Measurements from ENCODE around the gene FGFR1OP2.

The FGFR1OP2 gene

DNA sequence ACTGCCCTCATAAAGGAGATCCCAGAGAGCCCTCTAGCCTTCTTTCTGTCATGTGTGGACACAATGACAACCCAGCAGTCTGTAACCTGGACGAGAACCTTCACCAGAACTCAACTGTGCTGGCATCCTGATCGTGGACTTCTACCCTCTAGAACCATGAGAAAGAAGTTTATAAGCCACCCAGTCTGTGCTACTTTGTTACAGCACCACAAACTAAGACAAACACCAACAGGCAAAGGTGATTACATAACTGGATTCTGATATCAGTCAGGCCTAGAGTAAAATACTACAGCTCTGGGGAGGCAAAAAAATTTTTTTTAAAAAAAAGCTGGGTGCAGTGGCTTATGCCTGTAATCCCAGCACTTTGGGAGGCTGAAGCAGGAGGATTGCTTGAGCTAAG is 57.4 kb downstream of the FGFR1OP2 start:
- TF ChIP-seq, protein P1, sequence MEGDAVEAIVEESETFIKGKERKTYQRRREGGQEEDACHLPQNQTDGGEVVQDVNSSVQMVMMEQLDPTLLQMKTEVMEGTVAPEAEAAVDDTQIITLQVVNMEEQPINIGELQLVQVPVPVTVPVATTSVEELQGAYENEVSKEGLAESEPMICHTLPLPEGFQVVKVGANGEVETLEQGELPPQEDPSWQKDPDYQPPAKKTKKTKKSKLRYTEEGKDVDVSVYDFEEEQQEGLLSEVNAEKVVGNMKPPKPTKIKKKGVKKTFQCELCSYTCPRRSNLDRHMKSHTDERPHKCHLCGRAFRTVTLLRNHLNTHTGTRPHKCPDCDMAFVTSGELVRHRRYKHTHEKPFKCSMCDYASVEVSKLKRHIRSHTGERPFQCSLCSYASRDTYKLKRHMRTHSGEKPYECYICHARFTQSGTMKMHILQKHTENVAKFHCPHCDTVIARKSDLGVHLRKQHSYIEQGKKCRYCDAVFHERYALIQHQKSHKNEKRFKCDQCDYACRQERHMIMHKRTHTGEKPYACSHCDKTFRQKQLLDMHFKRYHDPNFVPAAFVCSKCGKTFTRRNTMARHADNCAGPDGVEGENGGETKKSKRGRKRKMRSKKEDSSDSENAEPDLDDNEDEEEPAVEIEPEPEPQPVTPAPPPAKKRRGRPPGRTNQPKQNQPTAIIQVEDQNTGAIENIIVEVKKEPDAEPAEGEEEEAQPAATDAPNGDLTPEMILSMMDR (IDR thresholded peaks at IDR 0.05; ENCODE audit: low read depth, low read length, missing control alignments) = no peak
- DNase-seq (ENCODE audit: low read depth) = no peak
- no peak overlapping the region for H3K4me3 ChIP-seq (ENCODE audit: low read depth, low read length)
- in situ Hi-C loops (cut with HindIII; ENCODE audit: low sequenced_read_pairs) = no loop called here

DNA sequence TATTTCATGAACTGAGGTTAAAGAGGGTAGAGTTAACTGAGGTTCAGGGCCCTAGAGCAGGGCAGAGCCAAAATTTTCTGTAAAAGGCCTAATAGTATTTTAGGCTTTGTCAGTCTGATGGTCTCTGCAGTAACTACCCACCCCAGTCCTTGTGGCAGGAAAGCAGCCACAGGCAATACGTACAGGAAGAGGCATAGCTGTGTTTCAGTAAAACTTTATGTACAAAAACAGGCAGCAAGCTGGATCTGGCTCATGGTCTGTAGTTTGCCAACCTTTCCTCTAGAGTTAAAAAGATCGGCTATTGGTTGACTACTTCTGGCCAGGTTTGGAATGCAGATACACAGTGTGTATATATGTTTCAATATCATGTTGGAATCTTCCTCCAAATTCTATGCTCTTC is 58.7 kb downstream of the FGFR1OP2 start:
- TF ChIP-seq, protein P1 (IDR thresholded peaks at IDR 0.05; ENCODE audit: low read depth, low read length, missing control alignments) = no peak
- in situ Hi-C loops (cut with HindIII; ENCODE audit: low sequenced_read_pairs) = no loop called here
- no peak for DNase-seq (ENCODE audit: low read depth)
- H3K4me3 ChIP-seq (ENCODE audit: low read depth, low read length) = no peak overlapping the region

DNA sequence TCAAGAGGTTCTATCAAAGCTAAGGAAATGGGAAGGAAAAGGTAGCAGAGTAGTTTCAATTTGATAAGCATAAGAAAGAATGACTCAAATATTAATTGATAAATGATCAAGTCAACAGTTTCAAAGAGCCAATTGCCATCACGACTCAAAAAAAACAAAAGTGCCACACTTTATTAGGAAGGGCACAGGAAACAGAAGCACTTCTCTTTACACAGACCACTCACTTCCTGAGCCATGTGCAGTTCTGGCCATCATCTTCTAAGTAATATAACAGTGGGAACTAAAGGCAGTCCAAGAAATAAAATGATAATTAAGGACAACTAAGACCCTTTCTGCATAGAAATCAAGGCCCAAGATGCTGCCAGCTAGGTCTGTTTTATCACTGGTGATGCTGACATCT is 62.7 kb downstream of the FGFR1OP2 start:
- in situ Hi-C loops (cut with HindIII; ENCODE audit: low sequenced_read_pairs) = no loop called here
- DNase-seq (ENCODE audit: low read depth) = no peak
- TF ChIP-seq, protein P1 (IDR thresholded peaks at IDR 0.05; ENCODE audit: low read depth, low read length, missing control alignments) = no peak
- no peak overlapping the region for H3K4me3 ChIP-seq (ENCODE audit: low read depth, low read length)

DNA sequence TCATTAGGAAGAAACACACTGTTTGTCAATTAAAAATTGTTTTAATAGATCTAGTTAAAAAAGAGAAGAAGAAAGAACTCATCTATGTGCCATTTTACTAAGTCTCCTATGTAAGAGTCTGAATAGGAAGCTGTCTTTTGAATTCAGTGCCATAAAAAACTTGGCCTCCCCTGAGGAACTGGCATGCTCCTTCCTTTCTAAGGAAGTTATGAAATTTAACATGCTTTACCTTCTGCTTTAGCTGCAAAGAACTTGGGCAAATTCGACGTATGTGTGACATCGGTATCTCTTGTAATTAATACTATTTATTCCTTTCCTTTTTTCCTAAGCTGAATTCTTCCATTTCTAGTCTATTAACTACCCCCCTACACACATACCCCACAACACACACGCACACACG is 63.4 kb downstream of the FGFR1OP2 start:
- no peak overlapping the region for H3K4me3 ChIP-seq (ENCODE audit: low read depth, low read length)
- DNase-seq (ENCODE audit: low read depth) = no peak
- in situ Hi-C loops (cut with HindIII; ENCODE audit: low sequenced_read_pairs) = no loop called here
- TF ChIP-seq, protein P1 (IDR thresholded peaks at IDR 0.05; ENCODE audit: low read depth, low read length, missing control alignments) = no peak

DNA sequence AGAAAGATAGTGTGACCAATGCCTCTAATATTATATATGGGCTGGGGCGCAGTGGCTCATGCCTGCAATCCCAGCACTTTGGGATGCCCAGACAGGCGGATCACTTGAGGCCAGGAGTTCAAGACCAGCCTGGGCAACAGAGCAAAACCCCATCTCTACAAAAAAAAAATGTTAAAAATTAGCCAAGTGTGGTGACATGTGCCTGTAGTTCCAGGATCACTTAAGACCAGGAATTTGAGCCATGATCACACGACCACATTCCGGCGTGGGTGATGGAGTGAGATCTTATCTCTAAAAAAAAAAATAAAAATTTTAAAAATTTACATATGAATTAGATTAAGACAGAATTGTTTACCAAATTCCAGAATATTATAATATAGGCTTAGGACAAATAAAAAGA is 63.9 kb downstream of the FGFR1OP2 start:
- no peak for DNase-seq (ENCODE audit: low read depth)
- in situ Hi-C loops (cut with HindIII; ENCODE audit: low sequenced_read_pairs) = no loop called here
- TF ChIP-seq, protein P1 (IDR thresholded peaks at IDR 0.05; ENCODE audit: low read depth, low read length, missing control alignments) = no peak
- H3K4me3 ChIP-seq (ENCODE audit: low read depth, low read length) = no peak overlapping the region

DNA sequence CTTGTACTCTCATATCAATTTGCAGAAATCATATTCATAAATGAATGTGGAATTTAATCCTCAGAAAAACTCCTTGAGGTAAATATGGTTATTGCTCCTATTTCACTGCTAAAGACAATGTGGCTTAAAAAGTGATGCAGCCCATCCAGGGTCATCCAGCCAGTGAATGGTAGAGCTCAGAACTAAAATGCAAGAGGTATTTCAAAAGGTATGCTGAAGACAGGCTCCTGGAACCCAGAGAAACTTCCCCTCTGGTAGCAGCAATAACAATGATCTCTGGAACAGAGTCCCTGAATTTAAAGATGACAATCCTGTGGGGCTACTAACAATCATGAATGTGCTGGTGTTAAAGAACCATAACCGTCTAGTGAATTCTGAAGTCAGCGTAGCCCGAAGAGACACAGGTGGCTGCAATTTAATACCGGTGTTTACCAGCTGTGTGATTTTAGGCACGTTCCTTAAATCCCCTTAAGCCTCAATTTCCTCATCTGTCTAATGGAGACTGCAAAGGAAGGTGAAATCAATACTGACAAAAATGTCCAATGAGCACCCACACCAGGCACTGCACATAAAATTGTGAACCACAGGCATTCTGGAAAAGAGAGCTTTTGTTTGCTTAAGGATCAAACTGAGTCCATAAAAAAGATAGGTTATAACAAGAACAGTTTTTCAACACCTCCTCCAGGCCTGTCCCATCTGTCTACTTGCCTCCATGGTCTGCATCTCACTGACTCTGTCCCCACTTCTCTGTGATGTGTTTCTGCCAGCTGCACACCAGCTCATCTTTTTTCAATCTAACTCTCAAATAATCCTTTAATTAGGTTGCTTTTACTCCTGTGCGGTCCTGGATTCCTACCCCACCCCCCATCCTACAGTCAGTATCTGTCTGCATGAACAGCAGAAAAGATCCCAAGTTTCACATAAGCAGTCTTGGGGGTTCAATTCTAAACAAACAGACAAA is 65.4 kb downstream of the FGFR1OP2 start:
- no peak overlapping the region for H3K4me3 ChIP-seq (ENCODE audit: low read depth, low read length)
- no peak for DNase-seq (ENCODE audit: low read depth)
- TF ChIP-seq, protein P1 (IDR thresholded peaks at IDR 0.05; ENCODE audit: low read depth, low read length, missing control alignments) = no peak
- in situ Hi-C loops (cut with HindIII; ENCODE audit: low sequenced_read_pairs) = no loop called here
